Activated naive CD4-positive, alpha-beta T cell treated with anti-CD3 and anti-CD28 coated beads, Interleukin-2, amount 10 ng/mL, durations not matched to agents 7 days and 5 days (primary cell): ENCODE results near the gene LRRC25.
A peak's percentile ranks its signal among the peaks of the same experiment; 100 is the strongest.

Experiments
- CTCF ChIA-PET: fragments of 350-600 bp; sonication (Branson Sonifier 250); formaldehyde crosslinking; loops from one replicate; lab custom pipeline; 2021; ENCODE audit warnings: antibody characterized with exemption; lab: Charles Lee
- DNase-seq: peaks from one replicate; pipeline ENCODE4 v3.0.0-alpha.2; 2020
- H3K27ac Mint-ChIP-seq: one replicate; pipeline ENCODE4 v1.8.0; 2021; ENCODE audit warnings: mild to moderate bottlenecking, moderate library complexity, mixed read lengths
- H3K27me3 Mint-ChIP-seq: one replicate; pipeline ENCODE4 v1.8.0; 2021; ENCODE audit warnings: mild to moderate bottlenecking, mixed read lengths
- H3K36me3 Mint-ChIP-seq: one replicate; pipeline ENCODE4 v1.8.0; 2021; ENCODE audit warnings: mixed read lengths
- H3K4me1 Mint-ChIP-seq: one replicate; pipeline ENCODE4 v1.8.0; 2021; ENCODE audit warnings: mixed read lengths
- H3K4me3 Mint-ChIP-seq: one replicate; pipeline ENCODE4 v1.8.0; 2021; ENCODE audit warnings: mild to moderate bottlenecking, moderate library complexity, mixed read lengths
- H3K9me3 Mint-ChIP-seq: one replicate; pipeline ENCODE4 v1.8.0; 2021; ENCODE audit warnings: mixed read lengths

Gene LRRC25

GRCh38 chr19:18439910-18440237 lies 42.5 kb upstream of the LRRC25 start:
- Mint-ChIP-seq H3K4me3 (no peak overlapping the region), H3K27ac (no peak overlapping the region), H3K4me1 (peaks cover 29% of the 10 kb centered on the region), H3K36me3 (peaks cover 18% of the 10 kb centered on the region), H3K9me3 (peaks cover 6% of the 10 kb centered on the region), H3K27me3 (peaks cover 18% of the 10 kb centered on the region)
- DNase-seq: no peak
- CTCF ChIA-PET: interaction anchor here (0.7 to 1.2 kb wide), 2 partner anchors 10 to 18 kb away, joined by 3 to 4 read pairs; no protein-coding TSS in a partner anchor

- H3K27ac Mint-ChIP-seq: peak overlapping the region; percentile 62
- CTCF ChIA-PET: interaction anchor here (1.0 kb wide), 1 partner anchor 12 kb away, joined by 4 read pairs; no protein-coding TSS in a partner anchor
Measured at GRCh38 chr19:18439025-18439909, 41.8 kb upstream of the LRRC25 start.

GRCh38 chr19:18438331-18439024 lies 41.1 kb upstream of the LRRC25 start:
- peaks cover 15% of the 10 kb centered on the region for H3K36me3 Mint-ChIP-seq
- peaks cover 34% of the 10 kb centered on the region for H3K4me1 Mint-ChIP-seq
- CTCF ChIA-PET: interaction anchor here (1.0 kb wide), 1 partner anchor 13 kb away, joined by 4 read pairs; no protein-coding TSS in a partner anchor
- DNase-seq: no peak
- H3K9me3 Mint-ChIP-seq: peaks cover 6% of the 10 kb centered on the region
- no peak overlapping the region for H3K4me3 Mint-ChIP-seq
- peak overlapping the region; percentile 62 for H3K27ac Mint-ChIP-seq
- peaks cover 18% of the 10 kb centered on the region for H3K27me3 Mint-ChIP-seq

More at GRCh38 chr19:18439025-18439909, 41.8 kb upstream of the LRRC25 start:
- Mint-ChIP-seq H3K4me3 (no peak overlapping the region), H3K4me1 (peaks cover 32% of the 10 kb centered on the region), H3K9me3 (peaks cover 6% of the 10 kb centered on the region), H3K27me3 (peaks cover 18% of the 10 kb centered on the region), H3K36me3 (peaks cover 21% of the 10 kb centered on the region)
- no peak for DNase-seq

DNA sequence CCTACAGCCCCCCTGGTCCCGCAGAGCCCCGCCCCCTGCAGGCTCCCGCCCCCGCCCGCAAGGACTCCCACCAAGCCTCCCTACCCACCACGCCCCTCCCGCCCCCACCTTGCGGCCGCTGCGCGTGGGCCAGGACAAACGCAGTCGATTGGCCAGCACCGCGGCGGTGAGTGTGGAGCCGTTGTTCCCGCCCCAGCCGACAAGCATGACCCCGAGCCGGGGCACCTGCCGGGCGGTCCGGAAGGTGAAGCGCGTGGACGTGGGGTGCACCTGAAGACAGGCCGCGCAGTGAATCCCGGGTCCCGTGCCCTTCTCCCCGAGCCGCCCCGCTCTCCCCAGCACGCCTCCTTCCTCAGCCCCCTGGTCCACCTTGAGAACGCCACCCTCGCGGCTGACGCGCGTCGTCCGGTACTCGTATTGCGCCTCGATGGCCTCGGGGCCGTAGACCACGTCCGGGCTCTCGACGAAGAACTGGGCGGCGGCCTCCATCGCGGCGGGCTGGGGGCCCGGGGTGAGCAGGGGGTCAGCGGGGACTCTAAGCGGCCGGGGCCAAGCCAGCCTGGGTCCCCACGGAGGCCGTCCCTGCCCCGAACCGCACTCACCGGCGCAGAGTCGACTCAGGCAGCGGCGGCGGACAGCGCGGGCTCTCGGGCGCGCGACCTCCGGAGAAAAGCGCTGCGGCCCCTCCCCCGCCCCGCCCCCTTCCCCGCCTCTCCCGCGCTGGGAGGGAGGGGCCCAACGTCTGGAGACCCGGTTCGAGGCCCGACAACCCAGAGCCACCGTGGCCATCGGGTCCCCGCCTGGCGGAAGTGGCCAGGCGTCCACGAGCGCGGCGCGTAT lies 40.3 kb upstream of the LRRC25 start, which contains the start of gene ISYNA1:
Gene ISYNA1 (minus strand): TSS at position 643 of the 840 bp plus-strand sequence. CDS start 154 bp downstream, at position 489.
- peak; percentile 73 for DNase-seq
- peaks cover 12% of the 10 kb centered on the region for H3K36me3 Mint-ChIP-seq
- peaks cover 6% of the 10 kb centered on the region for H3K9me3 Mint-ChIP-seq
- peaks cover 34% of the 10 kb centered on the region for H3K4me1 Mint-ChIP-seq
- CTCF ChIA-PET: no interaction called here
- H3K27me3 Mint-ChIP-seq: peaks cover 18% of the 10 kb centered on the region
- H3K27ac Mint-ChIP-seq: peak within 1 kb of the TSS; percentile 62
- H3K4me3 Mint-ChIP-seq: peak within 1 kb of the TSS; percentile 69

- H3K4me3 Mint-ChIP-seq: peak overlapping the region; percentile 69
- peaks cover 18% of the 10 kb centered on the region for H3K27me3 Mint-ChIP-seq
- peaks cover 30% of the 10 kb centered on the region for H3K4me1 Mint-ChIP-seq
- H3K36me3 Mint-ChIP-seq: peaks cover 9% of the 10 kb centered on the region
- peak; percentile 85 for DNase-seq
- no peaks in the 10 kb centered on the region for H3K9me3 Mint-ChIP-seq
- CTCF ChIA-PET: no interaction called here
- H3K27ac Mint-ChIP-seq: no peak overlapping the region
Measured at GRCh38 chr19:18436671-18437490, 39.5 kb upstream of the LRRC25 start.

- H3K27me3 Mint-ChIP-seq: peaks cover 18% of the 10 kb centered on the region
- H3K36me3 Mint-ChIP-seq: peaks cover 10% of the 10 kb centered on the region
- no peaks in the 10 kb centered on the region for H3K9me3 Mint-ChIP-seq
- DNase-seq: no peak
- H3K4me3 Mint-ChIP-seq: peak overlapping the region; percentile 62
- H3K4me1 Mint-ChIP-seq: peaks cover 25% of the 10 kb centered on the region
- CTCF ChIA-PET: interaction anchor here (1.0 kb wide), 1 partner anchor 16 kb away, joined by 3 read pairs; no protein-coding TSS in a partner anchor
- no peak overlapping the region for H3K27ac Mint-ChIP-seq
Measured at GRCh38 chr19:18435842-18436670, 38.6 kb upstream of the LRRC25 start.

DNA sequence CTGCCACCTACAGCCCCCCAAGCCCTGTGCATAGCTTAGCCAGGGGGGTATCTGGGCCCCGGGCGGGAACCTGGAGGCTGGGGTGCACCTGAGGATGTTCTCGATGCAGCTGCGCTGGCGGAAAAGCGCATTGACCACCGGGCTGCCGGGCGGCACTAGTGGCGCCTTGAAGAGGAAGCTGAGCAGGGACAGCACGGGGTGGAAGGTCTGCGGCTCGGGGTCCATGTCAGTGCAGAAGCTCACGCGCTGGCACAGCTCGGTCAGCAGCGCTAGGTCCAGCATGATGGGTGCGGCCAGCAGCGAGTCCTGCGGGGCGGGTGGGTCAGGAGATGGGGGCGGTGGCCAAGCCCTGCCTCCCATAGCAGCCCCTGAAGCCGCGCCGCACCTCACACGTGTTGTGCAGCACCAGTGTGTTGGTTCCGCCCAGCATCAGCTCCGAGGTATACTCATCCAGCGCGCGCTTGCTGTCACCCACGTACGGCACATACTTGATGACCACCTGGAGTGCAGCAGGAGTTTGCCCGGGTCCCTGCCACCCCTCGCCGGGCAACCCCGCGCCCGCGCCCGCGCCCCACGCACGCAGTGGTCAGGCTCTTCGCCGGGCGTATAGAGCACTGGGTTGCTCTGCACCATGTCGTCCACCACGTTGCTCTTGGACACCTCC lies 37.9 kb upstream of the LRRC25 start:
- H3K27me3 Mint-ChIP-seq: peaks cover 18% of the 10 kb centered on the region

GRCh38 chr19:18434411-18435175 lies 37.2 kb upstream of the LRRC25 start:
- Mint-ChIP-seq H3K4me3 (no peak overlapping the region), H3K9me3 (no peaks in the 10 kb centered on the region), H3K36me3 (peaks cover 10% of the 10 kb centered on the region), H3K4me1 (peaks cover 30% of the 10 kb centered on the region), H3K27me3 (peaks cover 18% of the 10 kb centered on the region), H3K27ac (no peak overlapping the region)
- CTCF ChIA-PET: no interaction called here
- no peak for DNase-seq

More for the DNA sequence above, 37.9 kb upstream of the LRRC25 start:
- Mint-ChIP-seq H3K36me3 (peaks cover 10% of the 10 kb centered on the region), H3K9me3 (no peaks in the 10 kb centered on the region), H3K4me3 (no peak overlapping the region), H3K27ac (peak overlapping the region; percentile 28), H3K4me1 (peaks cover 23% of the 10 kb centered on the region)
- no peak for DNase-seq
- CTCF ChIA-PET: interaction anchor here (1.0 kb wide), 1 partner anchor 15 kb away, joined by 3 read pairs; no protein-coding TSS in a partner anchor

DNA sequence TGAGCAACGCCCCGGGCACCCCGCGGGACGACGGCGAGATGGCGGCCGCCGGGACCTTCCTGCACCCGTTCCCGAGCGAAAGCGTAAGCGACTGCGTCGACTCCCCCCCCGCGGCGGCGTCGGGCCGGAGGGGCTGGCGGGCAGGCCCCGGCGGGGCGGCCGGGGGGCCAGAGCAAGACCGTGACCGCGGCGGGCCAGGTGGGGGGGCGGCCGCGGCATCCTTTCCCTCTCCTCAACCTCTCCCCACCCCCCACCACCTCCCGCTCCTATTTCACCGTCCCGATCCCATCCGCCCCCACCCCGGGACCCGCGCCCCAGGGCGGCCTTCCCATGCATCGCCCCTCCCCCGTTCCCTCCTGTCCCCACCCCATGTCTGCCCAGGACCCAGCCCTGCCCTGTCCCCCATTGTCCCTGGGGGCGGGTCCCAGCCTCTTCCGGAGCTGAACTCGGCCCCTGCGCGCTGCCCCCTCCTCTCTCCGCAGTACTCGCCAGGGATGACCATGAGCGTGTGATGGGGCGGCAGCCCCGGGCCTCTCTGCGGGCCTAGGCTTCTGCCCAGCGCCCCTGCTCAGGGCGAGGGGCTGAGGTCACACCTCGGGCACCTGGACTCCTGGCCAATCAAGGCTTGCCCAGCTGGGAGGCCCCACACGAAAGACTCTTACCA lies 36.4 kb upstream of the LRRC25 start:
- H3K27me3 Mint-ChIP-seq: peaks cover 10% of the 10 kb centered on the region
- no peak for DNase-seq
- H3K27ac Mint-ChIP-seq: no peak overlapping the region
- H3K4me3 Mint-ChIP-seq: no peak overlapping the region
- H3K36me3 Mint-ChIP-seq: peaks cover 10% of the 10 kb centered on the region
- H3K9me3 Mint-ChIP-seq: no peaks in the 10 kb centered on the region
- H3K4me1 Mint-ChIP-seq: peaks cover 30% of the 10 kb centered on the region
- CTCF ChIA-PET: no interaction called here

DNA sequence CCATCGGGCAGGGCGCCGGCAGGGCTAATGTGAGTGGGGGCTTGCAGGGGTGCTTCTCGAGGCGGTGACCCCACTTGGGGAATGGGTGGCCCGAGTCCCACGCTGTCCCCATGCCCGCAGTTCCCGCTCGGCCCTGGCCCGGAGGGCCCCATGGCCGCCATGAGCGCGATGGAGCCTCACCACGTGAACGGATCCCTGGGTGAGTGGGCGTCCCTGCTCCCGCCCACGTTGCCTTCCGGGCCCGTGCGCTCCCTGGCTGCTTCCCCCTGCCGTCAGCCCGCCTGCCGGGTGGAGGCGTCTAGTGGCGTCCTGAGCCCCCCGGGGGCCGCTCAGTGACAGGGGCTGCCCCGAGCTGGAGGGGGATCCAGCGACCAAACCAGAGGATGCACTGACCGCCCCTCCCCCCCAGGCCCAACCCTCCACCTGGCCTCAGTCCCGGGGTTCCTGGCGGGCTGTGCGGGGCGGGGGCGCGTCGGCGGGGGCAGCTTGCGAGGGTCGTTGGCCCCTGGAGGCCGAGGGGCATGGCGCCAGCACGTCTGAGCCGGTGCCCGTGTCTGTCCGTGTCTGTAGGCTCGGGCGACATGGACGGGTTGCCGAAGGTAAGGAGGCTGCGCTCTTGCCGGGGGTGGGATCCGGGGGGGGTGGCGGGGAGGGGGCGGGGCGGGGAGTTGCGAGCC lies 35.7 kb upstream of the LRRC25 start:
- peak; percentile 54 for DNase-seq

More for the DNA sequence above, 35.7 kb upstream of the LRRC25 start:
- Mint-ChIP-seq H3K36me3 (peaks cover 10% of the 10 kb centered on the region), H3K4me3 (peak overlapping the region; percentile 18), H3K4me1 (peaks cover 35% of the 10 kb centered on the region), H3K9me3 (no peaks in the 10 kb centered on the region), H3K27ac (no peak overlapping the region), H3K27me3 (peaks cover 9% of the 10 kb centered on the region)
- CTCF ChIA-PET: no interaction called here
